SJCRH30 (cell line): ENCODE data around the gene ZCCHC2. TPM values are rescaled to one million over a fixed set of nuclear protein-coding genes. Genes with fewer than 3 reads are reported as not detected.

Source experiments
- DNase-seq, 2 experiments: peaks; one replicate each; pipeline ENCODE4 v3.0.0-alpha.2; 2015 to 2020
- H3K27ac ChIP-seq: fragments of 250-450 bp; sonication (Bioruptor Pico); 2 replicates; pipeline ENCODE4 v1.5.1; 2020; ENCODE audit warnings: mild to moderate bottlenecking, moderate library complexity
- H3K27me3 ChIP-seq: fragments of 250-450 bp; sonication (Bioruptor Pico); 2 replicates; pipeline ENCODE4 v1.5.1; 2020; ENCODE audit warnings: mild to moderate bottlenecking, moderate library complexity
- H3K36me3 ChIP-seq: fragments of 250-450 bp; sonication (Bioruptor Pico); 2 replicates; pipeline ENCODE4 v1.5.1; 2020; ENCODE audit warnings: mild to moderate bottlenecking, moderate library complexity
- H3K4me1 ChIP-seq: fragments of 250-450 bp; sonication (Bioruptor Pico); 2 replicates; pipeline ENCODE4 v1.5.1; 2020; ENCODE audit warnings: mild to moderate bottlenecking, moderate library complexity
- H3K4me3 ChIP-seq: fragments of 250-450 bp; sonication (Bioruptor Pico); 2 replicates; pipeline ENCODE4 v1.5.1; 2020; ENCODE audit warnings: mild to moderate bottlenecking, moderate library complexity
- H3K9me3 ChIP-seq: fragments of 250-450 bp; sonication (Bioruptor Pico); replicated peaks from 2 replicates; pipeline ENCODE4 v1.5.1; 2020; ENCODE audit warnings: mild to moderate bottlenecking, moderate library complexity
- total RNA-seq: library from RNA; depleted of rRNA; stranded (reverse); fragments of >200 nt; shearing (Covaris generic); gene quantifications from 2 replicates; pipeline ENCODE4 v1.2.3, GENCODE V29; 2014

The ZCCHC2 gene
- total RNA-seq, 1 experiment from 2014 or later = 4.5 TPM

- DNase-seq = no peak
- H3K4me3 ChIP-seq = no peak overlapping the region
- H3K27ac ChIP-seq = no peak overlapping the region
- H3K36me3 ChIP-seq = no peaks in the 10 kb centered on the region
- no peaks in the 10 kb centered on the region for H3K4me1 ChIP-seq
- no peaks in the 10 kb centered on the region for H3K9me3 ChIP-seq
- no peaks in the 10 kb centered on the region for H3K27me3 ChIP-seq
Observed at GRCh38 chr18:62588217-62588616, 65.4 kb downstream of the ZCCHC2 start.

- Histone ChIP-seq H3K36me3 (no peaks in the 10 kb centered on the region), H3K4me1 (no peaks in the 10 kb centered on the region), H3K27me3 (no peaks in the 10 kb centered on the region), H3K4me3 (no peak overlapping the region), H3K9me3 (no peaks in the 10 kb centered on the region), H3K27ac (no peak overlapping the region)
- DNase-seq = no peak
Observed at GRCh38 chr18:62590799-62591590, 68.2 kb downstream of the ZCCHC2 start.

GRCh38 chr18:62596145-62597005 is 73.5 kb downstream of the ZCCHC2 start:
- DNase-seq = no peak
- no peak overlapping the region for H3K4me3 ChIP-seq

GRCh38 chr18:62601871-62602270 is 79.0 kb downstream of the ZCCHC2 start:
- Histone ChIP-seq H3K9me3 (no peaks in the 10 kb centered on the region), H3K36me3 (no peaks in the 10 kb centered on the region), H3K4me1 (no peaks in the 10 kb centered on the region), H3K27ac (no peak overlapping the region), H3K4me3 (no peak overlapping the region), H3K27me3 (no peaks in the 10 kb centered on the region)
- no peak for DNase-seq

More at GRCh38 chr18:62596145-62597005, 73.5 kb downstream of the ZCCHC2 start:
- Histone ChIP-seq H3K36me3 (no peaks in the 10 kb centered on the region), H3K4me1 (no peaks in the 10 kb centered on the region), H3K9me3 (no peaks in the 10 kb centered on the region), H3K27ac (no peak overlapping the region), H3K27me3 (no peaks in the 10 kb centered on the region)

- Histone ChIP-seq H3K9me3 (no peaks in the 10 kb centered on the region), H3K27ac (no peak overlapping the region), H3K4me3 (no peak overlapping the region), H3K4me1 (no peaks in the 10 kb centered on the region), H3K36me3 (no peaks in the 10 kb centered on the region), H3K27me3 (no peaks in the 10 kb centered on the region)
- DNase-seq = no peak
Observed at GRCh38 chr18:62602706-62603105, 79.9 kb downstream of the ZCCHC2 start.

- H3K4me3 ChIP-seq = no peak overlapping the region
- H3K27me3 ChIP-seq = no peaks in the 10 kb centered on the region
- H3K4me1 ChIP-seq = no peaks in the 10 kb centered on the region
- DNase-seq = no peak
- H3K36me3 ChIP-seq = no peaks in the 10 kb centered on the region
- H3K9me3 ChIP-seq = no peaks in the 10 kb centered on the region
- no peak overlapping the region for H3K27ac ChIP-seq
Observed at GRCh38 chr18:62603211-62603610, 80.4 kb downstream of the ZCCHC2 start.

GRCh38 chr18:62603979-62604378 is 81.2 kb downstream of the ZCCHC2 start:
- no peaks in the 10 kb centered on the region for H3K9me3 ChIP-seq

GRCh38 chr18:62605685-62606084 is 82.9 kb downstream of the ZCCHC2 start:
- no peaks in the 10 kb centered on the region for H3K4me1 ChIP-seq
- no peak overlapping the region for H3K27ac ChIP-seq
- no peak for DNase-seq
- H3K4me3 ChIP-seq = no peak overlapping the region
- no peaks in the 10 kb centered on the region for H3K27me3 ChIP-seq
- no peaks in the 10 kb centered on the region for H3K36me3 ChIP-seq
- H3K9me3 ChIP-seq = no peaks in the 10 kb centered on the region

More at GRCh38 chr18:62603979-62604378, 81.2 kb downstream of the ZCCHC2 start:
- H3K27ac ChIP-seq = no peak overlapping the region
- H3K36me3 ChIP-seq = no peaks in the 10 kb centered on the region
- no peaks in the 10 kb centered on the region for H3K27me3 ChIP-seq
- H3K4me1 ChIP-seq = no peaks in the 10 kb centered on the region
- no peak overlapping the region for H3K4me3 ChIP-seq
- DNase-seq = no peak

- no peak overlapping the region for H3K27ac ChIP-seq
- no peaks in the 10 kb centered on the region for H3K27me3 ChIP-seq
- H3K36me3 ChIP-seq = no peaks in the 10 kb centered on the region
- no peaks in the 10 kb centered on the region for H3K9me3 ChIP-seq
- no peak overlapping the region for H3K4me3 ChIP-seq
- DNase-seq = no peak
- H3K4me1 ChIP-seq = no peaks in the 10 kb centered on the region
Observed at GRCh38 chr18:62606106-62606505, 83.3 kb downstream of the ZCCHC2 start.

- H3K27me3 ChIP-seq = no peaks in the 10 kb centered on the region
- no peaks in the 10 kb centered on the region for H3K9me3 ChIP-seq
- H3K4me3 ChIP-seq = no peak overlapping the region
- no peaks in the 10 kb centered on the region for H3K4me1 ChIP-seq
- no peak for DNase-seq
- no peak overlapping the region for H3K27ac ChIP-seq
- no peaks in the 10 kb centered on the region for H3K36me3 ChIP-seq
Observed at GRCh38 chr18:62607302-62607701, 84.5 kb downstream of the ZCCHC2 start.

GRCh38 chr18:62607708-62608428 is 85.0 kb downstream of the ZCCHC2 start:
- no peak for DNase-seq
- H3K4me3 ChIP-seq = no peak overlapping the region
- H3K27me3 ChIP-seq = no peaks in the 10 kb centered on the region
- no peak overlapping the region for H3K27ac ChIP-seq
- no peaks in the 10 kb centered on the region for H3K36me3 ChIP-seq
- no peaks in the 10 kb centered on the region for H3K4me1 ChIP-seq
- no peaks in the 10 kb centered on the region for H3K9me3 ChIP-seq

- Histone ChIP-seq H3K27me3 (no peaks in the 10 kb centered on the region), H3K4me3 (no peak overlapping the region), H3K36me3 (no peaks in the 10 kb centered on the region), H3K4me1 (no peaks in the 10 kb centered on the region), H3K9me3 (no peaks in the 10 kb centered on the region), H3K27ac (no peak overlapping the region)
- DNase-seq = peak in 1 of 2 experiments; percentile 15
Observed at GRCh38 chr18:62609764-62610163, 86.9 kb downstream of the ZCCHC2 start.

- 0 out of 2 replicates have a peak overlapping the region, but pooled peaks have one; percentile 16 for H3K27ac ChIP-seq
- H3K9me3 ChIP-seq = no peaks in the 10 kb centered on the region
- H3K27me3 ChIP-seq = no peaks in the 10 kb centered on the region
- DNase-seq = no peak
- no peaks in the 10 kb centered on the region for H3K4me1 ChIP-seq
- no peaks in the 10 kb centered on the region for H3K36me3 ChIP-seq
- H3K4me3 ChIP-seq = peak overlapping the region; percentile 46; the same call in 1 of the 2 replicates
Observed at GRCh38 chr18:62610351-62610700, 87.5 kb downstream of the ZCCHC2 start.

GRCh38 chr18:62610701-62611411 is 88.0 kb downstream of the ZCCHC2 start:
- no peaks in the 10 kb centered on the region for H3K9me3 ChIP-seq
- H3K4me3 ChIP-seq = peak overlapping the region; percentile 46
- H3K27me3 ChIP-seq = no peaks in the 10 kb centered on the region
- no peaks in the 10 kb centered on the region for H3K36me3 ChIP-seq
- H3K27ac ChIP-seq = 0 out of 2 replicates have a peak overlapping the region, but pooled peaks have one; percentile 16
- no peaks in the 10 kb centered on the region for H3K4me1 ChIP-seq
- DNase-seq = peak; percentile 52 to 67
